ENCODE results near the gene CGGBP1. TPM values are rescaled to one million over a fixed set of nuclear protein-coding genes. Genes with fewer than 3 reads are reported as not detected.

CGGBP1 gene
- total RNA-seq, 1 donor from 2014 or later, result 49.5 TPM

DNA sequence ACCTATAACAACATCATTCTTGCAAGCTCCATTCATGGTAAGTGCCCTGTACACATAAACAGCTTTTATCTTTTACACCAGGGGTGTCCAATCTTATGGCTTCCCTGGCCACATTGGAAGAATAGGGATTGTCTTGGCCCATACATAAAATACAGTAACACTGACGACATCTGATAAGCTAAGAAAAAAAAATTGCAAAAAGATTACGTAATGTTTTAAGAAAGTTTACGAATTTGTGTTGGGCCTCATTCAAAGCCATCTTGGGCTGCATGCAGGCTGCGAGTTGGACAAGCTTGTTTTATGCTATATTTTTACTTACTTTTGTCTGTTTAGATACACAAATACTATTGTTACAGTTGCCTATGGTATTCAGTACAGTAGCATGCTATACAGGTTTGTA lies 31.9 kb upstream of the CGGBP1 start:
- DNase-seq (ENCODE audit: low spot score in 2 of 2), result no peak
- Histone ChIP-seq H3K27ac (no peak overlapping the region), H3K36me3 (peaks cover 9 to 42% of the 10 kb centered on the region in 2 donors), H3K4me3 (no peak overlapping the region), H3K4me1 (no peaks in the 10 kb centered on the region), H3K9me3 (no peaks in the 10 kb centered on the region), H3K27me3 (no peaks in the 10 kb centered on the region)
- intact Hi-C loops (cut with DNase I), result no loop called here
- TF ChIP-seq, protein P1, sequence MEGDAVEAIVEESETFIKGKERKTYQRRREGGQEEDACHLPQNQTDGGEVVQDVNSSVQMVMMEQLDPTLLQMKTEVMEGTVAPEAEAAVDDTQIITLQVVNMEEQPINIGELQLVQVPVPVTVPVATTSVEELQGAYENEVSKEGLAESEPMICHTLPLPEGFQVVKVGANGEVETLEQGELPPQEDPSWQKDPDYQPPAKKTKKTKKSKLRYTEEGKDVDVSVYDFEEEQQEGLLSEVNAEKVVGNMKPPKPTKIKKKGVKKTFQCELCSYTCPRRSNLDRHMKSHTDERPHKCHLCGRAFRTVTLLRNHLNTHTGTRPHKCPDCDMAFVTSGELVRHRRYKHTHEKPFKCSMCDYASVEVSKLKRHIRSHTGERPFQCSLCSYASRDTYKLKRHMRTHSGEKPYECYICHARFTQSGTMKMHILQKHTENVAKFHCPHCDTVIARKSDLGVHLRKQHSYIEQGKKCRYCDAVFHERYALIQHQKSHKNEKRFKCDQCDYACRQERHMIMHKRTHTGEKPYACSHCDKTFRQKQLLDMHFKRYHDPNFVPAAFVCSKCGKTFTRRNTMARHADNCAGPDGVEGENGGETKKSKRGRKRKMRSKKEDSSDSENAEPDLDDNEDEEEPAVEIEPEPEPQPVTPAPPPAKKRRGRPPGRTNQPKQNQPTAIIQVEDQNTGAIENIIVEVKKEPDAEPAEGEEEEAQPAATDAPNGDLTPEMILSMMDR (IDR thresholded peaks at IDR 0.05), result no peak

DNA sequence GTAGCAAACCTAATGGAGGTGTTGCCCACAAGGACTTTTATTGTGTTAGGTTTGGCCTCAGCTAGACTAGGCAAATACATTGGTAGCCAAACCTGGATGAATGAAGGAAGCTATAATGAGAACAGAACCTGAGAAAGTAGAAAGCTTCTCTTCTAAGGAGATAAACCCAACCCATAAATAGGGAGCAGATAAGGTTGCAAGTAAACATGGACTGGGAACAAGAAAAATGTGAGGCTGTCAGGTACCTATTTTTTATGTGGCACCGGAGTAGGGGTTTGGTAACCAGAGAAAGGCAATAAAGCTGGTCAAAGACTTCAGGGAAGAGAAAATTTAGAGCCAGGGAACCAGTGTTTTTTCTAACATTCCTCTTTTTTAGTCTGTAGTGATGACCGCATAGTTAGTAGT lies 25.3 kb upstream of the CGGBP1 start:
- no peaks in the 10 kb centered on the region for H3K4me1 ChIP-seq

DNA sequence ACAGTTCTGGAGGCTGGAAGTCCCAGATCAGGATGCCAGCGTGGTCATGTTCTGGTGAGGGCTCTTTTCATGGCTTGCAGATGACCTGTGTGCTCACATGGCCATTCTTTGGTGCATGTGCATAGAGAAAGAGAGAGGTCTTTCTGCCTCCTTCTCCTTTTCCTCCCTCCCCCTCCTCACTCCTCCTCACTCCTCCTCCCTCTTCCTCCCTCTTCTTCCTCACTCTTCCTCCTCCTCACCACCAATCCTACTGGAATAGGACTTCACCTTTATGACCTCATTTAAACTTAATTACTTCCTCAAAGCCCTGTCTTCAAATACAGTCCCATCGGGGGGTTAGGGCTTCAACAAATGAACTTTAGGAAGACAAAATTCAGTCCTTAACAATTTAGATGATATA lies 24.0 kb upstream of the CGGBP1 start:
- Histone ChIP-seq H3K27me3 (no peaks in the 10 kb centered on the region), H3K4me1 (no peaks in the 10 kb centered on the region), H3K27ac (no peak overlapping the region), H3K9me3 (no peaks in the 10 kb centered on the region), H3K36me3 (peaks cover 9 to 17% of the 10 kb centered on the region in 2 donors), H3K4me3 (no peak overlapping the region)
- TF ChIP-seq, protein P1 (IDR thresholded peaks at IDR 0.05), result no peak
- intact Hi-C loops (cut with DNase I), result no loop called here
- DNase-seq (ENCODE audit: low spot score in 2 of 2), result no peak

More for the DNA sequence above, 25.3 kb upstream of the CGGBP1 start:
- TF ChIP-seq, protein P1 (IDR thresholded peaks at IDR 0.05), result no peak
- Histone ChIP-seq H3K27ac (no peak overlapping the region), H3K9me3 (no peaks in the 10 kb centered on the region), H3K4me3 (no peak overlapping the region), H3K36me3 (peaks cover 9 to 20% of the 10 kb centered on the region in 2 donors), H3K27me3 (no peaks in the 10 kb centered on the region)
- DNase-seq (ENCODE audit: low spot score in 2 of 2), result no peak
- intact Hi-C loops (cut with DNase I), result no loop called here

DNA sequence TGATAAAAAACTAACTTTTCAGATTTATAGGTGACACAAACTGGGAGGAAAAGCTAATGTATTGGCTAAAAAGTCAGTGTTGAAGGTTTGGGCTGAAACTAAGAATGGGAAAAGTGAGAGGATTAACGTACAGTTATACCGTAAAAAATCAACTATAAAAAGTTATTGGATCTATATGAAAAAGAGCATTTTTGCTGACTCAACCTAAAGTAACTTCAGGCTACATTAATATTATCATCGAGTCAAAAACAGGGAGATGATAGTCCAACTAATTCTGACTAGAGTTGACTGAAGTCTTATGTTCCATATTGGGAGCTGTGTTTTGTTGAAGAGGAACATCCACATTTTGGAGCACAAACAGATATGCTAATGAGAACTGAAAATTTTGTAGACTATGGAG lies 20.1 kb upstream of the CGGBP1 start:
- Histone ChIP-seq H3K9me3 (no peaks in the 10 kb centered on the region), H3K4me1 (peaks cover 0 to 6% of the 10 kb centered on the region in 2 donors), H3K27me3 (no peaks in the 10 kb centered on the region), H3K27ac (no peak overlapping the region), H3K4me3 (no peak overlapping the region), H3K36me3 (no peaks in the 10 kb centered on the region)
- TF ChIP-seq, protein P1 (IDR thresholded peaks at IDR 0.05), result no peak
- intact Hi-C loops (cut with DNase I), result no loop called here
- DNase-seq (ENCODE audit: low spot score in 2 of 2), result no peak

DNA sequence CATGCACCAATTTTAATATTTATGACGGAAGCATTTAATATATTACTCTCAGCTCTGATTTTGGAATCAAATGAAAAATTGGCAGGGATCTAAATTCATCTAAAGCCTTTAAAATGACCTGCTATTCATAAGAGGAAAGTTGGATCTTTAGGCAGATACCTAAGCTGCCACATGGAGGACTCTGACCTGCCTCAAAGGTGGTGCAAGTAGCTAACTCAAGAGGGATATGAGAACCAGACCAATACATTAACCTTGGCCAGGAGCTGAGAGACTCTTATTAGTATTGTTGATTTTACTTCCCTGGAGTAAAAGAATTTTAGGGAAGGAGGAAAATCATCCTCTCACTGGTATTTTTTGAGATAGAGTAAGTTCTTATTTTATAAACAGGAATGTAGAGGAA lies 17.9 kb upstream of the CGGBP1 start:
- H3K36me3 ChIP-seq, result no peaks in the 10 kb centered on the region
- intact Hi-C loops (cut with DNase I), result no loop called here
- TF ChIP-seq, protein P1 (IDR thresholded peaks at IDR 0.05), result no peak

DNA sequence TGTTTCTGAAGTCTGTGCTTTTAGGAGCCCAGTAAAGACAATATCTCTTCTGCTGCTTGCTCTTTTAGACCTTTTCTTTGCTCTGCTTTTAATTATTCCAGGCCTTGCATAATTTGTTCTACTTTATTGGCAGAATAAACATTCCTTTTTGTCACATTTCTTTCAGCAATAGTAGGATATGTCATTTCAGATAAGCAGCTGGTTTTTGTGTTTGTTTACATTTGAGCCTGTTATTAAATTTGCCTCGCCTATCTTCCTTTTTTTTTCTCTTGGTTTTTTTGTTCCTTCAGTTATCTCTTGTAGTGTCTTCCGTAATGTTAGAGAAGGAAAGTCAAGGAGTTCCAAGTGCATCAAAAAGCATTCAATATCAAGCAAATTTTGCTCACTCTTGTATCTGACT lies 16.7 kb upstream of the CGGBP1 start:
- Histone ChIP-seq H3K36me3 (no peaks in the 10 kb centered on the region), H3K27me3 (no peaks in the 10 kb centered on the region), H3K4me3 (no peak overlapping the region), H3K27ac (no peak overlapping the region), H3K9me3 (no peaks in the 10 kb centered on the region), H3K4me1 (peaks cover 0 to 6% of the 10 kb centered on the region in 2 donors)
- TF ChIP-seq, protein P1 (IDR thresholded peaks at IDR 0.05), result no peak
- no peak for DNase-seq (ENCODE audit: low spot score in 2 of 2)
- intact Hi-C loops (cut with DNase I), result no loop called here

More for the DNA sequence above, 17.9 kb upstream of the CGGBP1 start:
- DNase-seq (ENCODE audit: low spot score in 2 of 2), result no peak
- H3K4me1 ChIP-seq, result peaks cover 0 to 6% of the 10 kb centered on the region in 2 donors
- H3K4me3 ChIP-seq, result no peak overlapping the region
- H3K27me3 ChIP-seq, result no peaks in the 10 kb centered on the region
- no peaks in the 10 kb centered on the region for H3K9me3 ChIP-seq
- no peak overlapping the region for H3K27ac ChIP-seq
